SK-N-MC (cell line): Measurements from ENCODE around the gene PEX11G.

Experiments used
- EZH2 ChIP-seq: fragments of 200-600 bp; sonication (generic); IDR thresholded peaks from one replicate; pipeline ENCODE4 v1.6.1; 2017; ENCODE audit warnings: antibody characterized with exemption
- FOXP2 ChIP-seq: optimal IDR thresholded peaks from 2 replicates; pipeline ENCODE3; 2011; ENCODE audit warnings: mild to moderate bottlenecking, moderate library complexity; ENCODE audit not compliant: insufficient read depth; ENCODE audit errors: extremely low read length, control extremely low read depth
- POLR2AphosphoS5 ChIP-seq: IDR thresholded peaks from 2 replicates; pipeline ENCODE4 v1.6.1; 2012; ENCODE audit warnings: mild to moderate bottlenecking, low read depth, low read length, borderline replicate concordance

DNA sequence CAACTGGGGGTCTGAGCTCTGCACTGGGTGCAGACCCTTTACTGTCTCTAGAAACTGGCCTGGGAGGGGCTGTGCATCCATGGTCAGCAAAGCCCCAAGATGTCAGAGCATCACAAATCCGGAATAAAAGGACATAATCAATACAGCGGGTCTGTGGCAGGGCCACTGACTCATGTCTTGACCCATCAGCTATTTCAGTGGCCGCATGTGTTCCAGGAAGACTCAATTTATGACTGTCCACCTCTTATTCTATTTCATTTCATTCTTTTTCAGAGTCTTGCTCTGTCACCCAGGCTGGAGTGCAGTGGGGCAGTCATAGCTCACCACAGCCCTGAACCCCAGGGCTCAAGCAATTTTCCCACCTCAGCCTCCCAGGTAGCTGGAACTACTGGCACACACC lies 53.2 kb downstream of the PEX11G start:
- TF ChIP-seq POLR2AphosphoS5 (no peak), EZH2 (no peak), FOXP2 (no peak)
